Cerebellar cortex (tissue), 1 donor: ENCODE data around the gene IL6R.
"Not testable (repeated sequence)": the region's sequence is repeated elsewhere in the genome, so short reads cannot be mapped to it uniquely, and the experiment has no call there.

Source experiments
- DNase-seq: peaks from one replicate; pipeline ENCODE4 v3.0.0-alpha.2; 2015; ENCODE audit warnings: low spot score

The IL6R gene

GRCh38 chr1:154406886-154407197 lies 1.7 kb downstream of the IL6R start:
- no peak for DNase-seq

DNA sequence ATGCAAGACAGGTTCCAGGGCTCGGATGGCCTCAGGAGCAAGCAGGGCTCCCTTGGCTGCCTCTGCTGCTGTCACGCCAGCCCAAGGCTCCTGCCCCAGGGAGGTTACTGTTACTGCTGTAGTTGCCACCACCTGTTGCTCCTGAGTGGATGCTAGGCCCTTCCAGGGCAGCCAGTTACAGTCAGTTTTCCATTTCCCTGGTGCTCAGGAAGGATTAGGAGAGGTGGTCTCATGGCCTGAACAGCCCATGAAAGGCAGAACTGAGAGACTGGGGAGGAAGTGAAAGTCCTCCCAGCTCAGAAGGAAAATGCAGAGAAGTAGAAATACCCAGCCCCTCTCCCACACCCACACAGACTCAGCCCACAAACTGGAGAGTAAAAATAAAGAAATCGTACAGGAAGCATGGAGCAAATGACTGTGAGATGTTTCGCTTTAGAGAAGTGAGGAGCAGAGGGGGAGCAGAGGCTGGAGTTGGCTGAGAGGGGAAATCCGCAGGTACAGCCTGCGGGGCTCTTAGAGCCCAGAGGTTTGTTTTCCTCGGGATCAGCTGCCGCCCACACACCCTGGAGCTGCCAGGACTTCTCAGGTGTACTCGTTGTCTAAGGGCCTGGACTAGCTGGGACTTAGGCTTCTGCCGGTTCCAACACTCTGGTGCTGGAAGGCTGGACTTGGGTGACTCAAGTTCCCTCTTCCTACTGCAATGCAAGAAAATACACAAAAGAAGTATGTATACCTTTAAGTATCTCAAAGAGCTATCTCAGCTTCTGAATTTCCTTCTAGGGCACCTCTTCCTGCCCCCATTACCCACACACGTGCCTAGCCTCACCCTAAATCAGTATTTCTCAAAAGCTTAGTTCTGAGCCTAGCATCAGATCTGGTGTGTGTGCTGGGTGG lies 2.3 kb downstream of the IL6R start:
- no peak for DNase-seq

GRCh38 chr1:154408174-154408777 lies 3.1 kb downstream of the IL6R start:
- no peak for DNase-seq

DNA sequence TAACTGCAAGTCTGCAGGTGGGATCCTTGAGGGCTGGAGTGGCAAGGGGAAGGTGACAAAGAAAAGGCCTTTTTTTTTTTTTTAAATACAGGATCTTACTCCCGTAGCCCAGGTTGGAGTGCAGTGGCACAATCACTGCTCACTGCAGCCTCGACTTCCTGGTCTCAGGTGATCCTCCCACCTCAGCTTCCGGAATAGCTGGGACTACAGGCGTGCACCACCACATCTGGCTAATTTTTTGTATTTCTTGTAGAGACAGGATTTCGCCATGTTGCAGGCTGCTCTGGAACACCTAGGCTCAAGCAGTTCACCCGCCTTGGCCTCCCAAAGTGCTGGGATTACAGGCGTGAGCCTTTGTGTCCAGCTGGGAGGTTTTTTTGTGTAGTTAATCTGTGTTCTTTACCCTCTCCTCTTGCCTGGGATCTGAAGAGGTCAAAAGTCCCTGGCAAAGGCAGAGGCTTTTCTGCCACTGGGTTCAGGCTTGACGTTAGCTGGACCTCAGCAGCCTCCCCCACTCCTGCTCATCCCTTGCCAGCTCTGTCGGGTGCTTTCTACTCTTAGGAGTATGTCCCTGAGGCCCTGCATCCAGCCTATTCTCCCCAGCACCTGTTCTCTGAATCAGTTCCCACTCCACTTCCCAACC lies 5.2 kb downstream of the IL6R start:
- DNase-seq: no peak

DNA sequence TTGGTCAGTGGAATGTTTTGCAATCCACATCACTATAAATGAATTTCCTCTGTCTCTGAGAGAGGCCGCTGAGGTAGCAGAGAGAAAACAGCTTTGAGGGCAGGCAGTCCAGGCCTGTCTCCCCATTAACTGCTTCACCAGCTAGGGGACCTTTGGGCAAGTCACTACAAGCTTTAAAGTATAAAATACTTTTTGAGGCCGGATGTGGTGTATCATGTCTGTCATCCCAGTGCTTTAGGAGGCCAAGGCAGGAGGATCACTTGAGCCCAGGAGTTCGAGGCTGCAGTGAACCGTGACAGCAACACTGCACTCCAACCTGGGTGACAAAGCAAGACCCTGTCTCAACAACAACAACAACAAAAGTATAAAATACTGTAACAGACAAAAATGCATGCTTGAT lies 6.4 kb downstream of the IL6R start:
- no peak for DNase-seq

DNA sequence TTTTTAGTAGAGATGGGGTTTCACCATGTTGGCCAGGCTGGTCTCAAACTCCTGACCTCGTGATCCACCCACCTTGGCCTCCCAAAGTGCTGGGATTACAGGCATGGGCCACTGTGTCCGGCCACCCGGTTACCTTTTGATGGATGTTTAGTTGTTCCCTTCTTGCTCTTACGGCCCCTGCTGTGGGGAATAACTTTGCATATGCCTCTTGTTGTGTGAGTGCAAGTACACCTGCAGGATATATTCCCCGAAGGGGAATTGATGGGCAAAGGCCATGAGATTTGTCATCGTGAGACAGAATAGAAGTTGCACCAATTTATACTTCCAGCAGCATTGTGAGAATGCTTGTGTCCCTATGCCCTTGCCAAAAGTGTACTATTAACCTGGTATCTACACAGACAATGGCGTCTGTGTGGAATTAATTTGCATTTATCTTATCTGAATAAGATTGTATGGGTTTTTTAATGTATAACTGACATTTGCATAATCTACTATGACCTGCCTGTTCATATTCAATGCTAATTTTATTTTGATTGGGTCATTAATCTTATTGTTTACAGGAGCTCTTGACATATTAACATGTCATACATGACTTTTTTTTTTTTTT lies 8.1 kb downstream of the IL6R start:
- no peak for DNase-seq

DNA sequence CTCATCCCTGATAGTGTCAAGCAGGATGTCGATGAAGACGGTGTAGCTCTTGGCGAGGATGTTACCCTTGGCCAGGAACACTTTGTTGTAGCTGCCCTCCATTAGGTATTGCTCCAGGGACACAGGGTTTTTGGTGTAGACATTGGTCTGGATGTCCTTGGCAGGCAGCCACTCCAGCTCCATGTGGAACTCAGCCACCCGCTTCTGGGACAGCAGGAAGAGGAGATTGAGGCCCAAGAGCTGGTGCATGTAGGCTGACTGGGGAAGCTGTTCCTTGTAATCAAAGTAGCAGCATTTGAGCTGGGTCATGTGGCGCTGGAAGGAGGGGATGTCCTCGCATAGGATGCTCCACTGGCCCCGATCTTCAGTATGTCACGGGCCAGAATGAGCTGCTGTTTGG lies 9.5 kb downstream of the IL6R start:
- DNase-seq: no peak

DNA sequence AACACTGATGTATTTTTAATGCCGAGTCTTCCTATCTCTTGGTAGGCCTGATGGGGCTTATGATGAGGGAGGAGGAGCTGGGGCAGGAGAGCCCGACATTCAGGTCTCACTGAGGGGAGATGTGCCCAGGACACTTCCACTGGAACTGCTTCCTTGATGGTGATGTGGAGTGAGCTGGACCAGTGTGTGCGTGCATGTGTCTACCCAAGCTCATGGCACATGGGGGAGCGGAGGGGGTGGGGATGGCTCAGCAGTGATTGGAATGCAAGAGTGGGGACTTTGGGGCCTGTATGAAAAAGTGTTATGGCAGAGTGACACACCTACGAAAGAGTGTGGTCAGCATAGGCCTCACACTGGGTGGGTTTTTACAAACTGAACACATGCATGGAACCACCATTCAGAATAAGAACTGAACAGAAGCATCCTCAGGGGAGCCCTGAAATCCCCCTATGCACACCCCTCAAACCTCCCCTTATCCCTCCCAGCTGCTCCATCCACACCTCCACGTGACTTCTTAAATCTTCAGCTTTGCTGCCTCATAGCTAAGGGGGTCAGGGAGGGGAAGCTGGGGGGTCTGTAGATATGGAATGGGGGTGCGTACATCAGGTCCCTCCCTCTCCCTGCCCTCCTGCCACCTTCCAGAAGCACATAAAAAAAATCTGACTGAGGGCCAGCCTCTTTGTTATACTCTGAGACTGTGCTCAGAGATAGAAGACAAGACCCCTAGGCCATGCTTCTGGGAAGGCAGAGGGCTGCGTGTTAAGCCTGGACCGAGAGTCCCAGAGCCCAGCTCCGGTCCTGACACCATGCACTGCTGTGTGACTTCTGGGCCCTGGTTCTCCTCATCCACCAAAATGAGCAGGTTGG lies 11.6 kb downstream of the IL6R start:
- DNase-seq: no peak

DNA sequence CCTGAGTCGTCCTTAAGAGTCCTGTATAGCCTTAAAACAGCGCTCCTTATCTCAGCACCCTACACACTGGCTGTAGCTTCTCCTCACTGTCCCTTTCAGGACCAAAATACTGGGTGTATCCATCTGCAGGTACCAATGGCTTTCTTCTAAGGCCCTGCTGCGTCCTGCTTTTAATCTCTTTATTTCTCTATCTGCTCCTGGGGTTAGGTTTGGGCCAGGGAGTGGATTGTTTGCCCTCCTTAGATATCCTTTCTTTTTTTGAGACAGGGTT lies 12.1 kb downstream of the IL6R start:
- no peak for DNase-seq

DNA sequence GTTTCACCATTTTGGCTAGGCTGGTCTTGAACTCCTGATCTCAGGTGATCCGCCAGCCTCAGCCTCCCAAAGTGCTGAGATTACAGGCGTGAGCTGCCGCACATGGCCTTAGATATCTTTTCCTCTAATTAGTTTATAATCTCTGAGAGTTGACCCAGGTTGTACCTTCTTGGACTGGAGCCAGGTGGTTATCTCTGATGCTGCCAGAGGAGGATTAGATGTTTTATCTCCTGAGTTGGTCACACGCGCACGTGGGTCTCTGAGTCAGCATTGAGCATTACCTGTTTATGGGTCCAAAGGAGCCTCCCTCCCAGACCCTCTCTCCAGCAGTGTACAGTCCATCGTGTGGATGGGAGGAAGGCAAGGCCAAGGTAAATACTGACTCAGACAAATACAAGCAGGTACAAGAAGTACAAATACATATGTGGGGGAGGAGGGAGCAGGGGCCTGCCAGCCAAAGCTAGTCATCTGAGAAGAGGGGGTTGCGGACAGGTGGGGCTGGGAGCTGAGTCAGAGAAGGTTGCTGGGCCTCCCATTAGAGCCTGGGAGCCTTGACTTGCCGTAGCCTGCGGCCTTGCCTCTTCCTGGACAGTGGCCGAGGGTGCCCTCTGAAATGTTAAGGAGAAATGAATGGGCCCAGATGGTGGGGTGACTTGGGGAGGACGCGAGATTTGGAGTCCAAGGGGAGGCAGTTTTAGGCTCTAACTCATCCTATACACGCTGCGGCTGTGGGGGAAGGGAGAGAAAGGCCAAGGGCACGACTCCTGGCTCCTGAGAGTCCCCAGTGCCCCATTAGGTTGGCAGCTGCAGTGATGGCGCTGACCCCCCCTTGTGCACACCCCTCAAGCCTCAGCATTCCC lies 13.1 kb downstream of the IL6R start:
- DNase-seq: no peak

GRCh38 chr1:154418923-154419619 lies 13.9 kb downstream of the IL6R start:
- DNase-seq: no peak

GRCh38 chr1:154419620-154420571 lies 14.8 kb downstream of the IL6R start:
- DNase-seq: peak; percentile 38

DNA sequence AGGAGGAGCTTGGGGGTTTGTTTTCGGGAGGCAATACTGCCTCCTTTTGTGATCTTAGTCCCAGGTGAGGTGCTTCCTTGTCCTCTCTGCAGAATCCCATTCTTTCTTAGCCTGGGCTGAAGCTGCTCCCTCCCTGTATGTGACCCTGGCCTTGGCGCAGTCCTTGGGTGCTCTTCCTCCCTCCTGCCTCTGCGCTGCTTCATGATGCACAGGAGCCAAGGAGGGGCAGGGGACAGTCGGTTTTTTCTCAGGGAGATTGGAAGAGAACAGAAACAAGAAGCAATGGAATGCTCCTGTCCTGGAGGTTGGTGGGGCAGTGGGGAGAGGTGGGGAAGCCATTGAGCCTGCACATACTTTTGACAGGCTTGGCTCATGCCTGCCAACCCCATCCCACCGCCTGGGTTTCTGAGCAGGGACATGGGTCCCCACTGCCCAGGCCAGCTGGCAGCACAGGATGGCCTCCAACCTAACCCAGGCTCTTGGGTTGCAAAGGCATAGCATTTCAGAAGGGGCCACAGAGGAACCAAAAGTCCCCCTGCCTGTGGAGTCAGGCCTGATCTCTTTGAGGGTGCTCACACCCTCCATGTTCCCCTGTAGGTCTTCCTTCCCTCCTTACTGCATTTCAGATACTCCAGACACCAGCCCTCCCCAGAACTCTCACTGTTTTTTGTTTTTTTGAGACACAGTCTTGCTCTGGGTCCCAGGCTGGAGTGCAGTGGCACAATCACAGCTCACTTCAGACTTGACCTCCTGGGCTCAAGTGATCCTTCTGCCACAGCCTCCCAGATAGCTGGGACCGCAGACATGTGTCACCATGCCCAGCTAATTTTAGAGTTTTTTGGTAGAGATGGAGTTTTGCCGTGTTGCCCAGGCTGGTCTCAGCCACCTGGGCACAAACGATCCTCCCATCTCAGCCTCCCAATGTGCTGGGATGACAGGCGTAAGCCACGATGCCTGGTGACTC lies 16.1 kb downstream of the IL6R start:
- DNase-seq: no peak

GRCh38 chr1:154422049-154422448 lies 16.9 kb downstream of the IL6R start:
- not testable (repeated sequence) for DNase-seq

GRCh38 chr1:154422521-154422920 lies 17.4 kb downstream of the IL6R start:
- no peak for DNase-seq

GRCh38 chr1:154423304-154423987 lies 18.3 kb downstream of the IL6R start:
- no peak for DNase-seq

DNA sequence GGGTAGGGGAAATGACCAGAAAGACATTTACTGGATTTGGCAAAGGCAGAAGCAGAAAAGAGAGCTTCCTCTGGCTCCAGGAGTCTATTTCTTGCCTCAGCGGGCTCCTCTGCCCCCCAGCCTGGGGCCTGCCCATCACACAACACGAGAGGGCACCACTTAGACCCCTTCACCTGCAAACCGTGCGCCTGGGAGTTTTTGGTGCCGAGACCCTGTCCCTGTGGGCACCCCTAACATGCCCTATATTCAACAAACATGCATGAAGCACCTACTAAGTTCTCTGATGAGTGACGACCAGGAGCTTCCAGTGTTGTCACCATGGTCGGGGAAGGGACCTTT lies 18.8 kb downstream of the IL6R start:
- DNase-seq: no peak

- no peak for DNase-seq
Observed at GRCh38 chr1:154425172-154425571, 20.0 kb downstream of the IL6R start.
